DMS79 treated with DMSO at 0.1 percent for 48 hours (cell line): ENCODE results near the gene GLDC.
"Not testable (repeated sequence)": the region's sequence is repeated elsewhere in the genome, so short reads cannot be mapped to it uniquely, and the experiment has no call there.

Source experiments
- DNase-seq: peaks from one replicate; lab custom pipeline; 2025; lab: John Stamatoyannopoulos, UW

GLDC gene

DNA sequence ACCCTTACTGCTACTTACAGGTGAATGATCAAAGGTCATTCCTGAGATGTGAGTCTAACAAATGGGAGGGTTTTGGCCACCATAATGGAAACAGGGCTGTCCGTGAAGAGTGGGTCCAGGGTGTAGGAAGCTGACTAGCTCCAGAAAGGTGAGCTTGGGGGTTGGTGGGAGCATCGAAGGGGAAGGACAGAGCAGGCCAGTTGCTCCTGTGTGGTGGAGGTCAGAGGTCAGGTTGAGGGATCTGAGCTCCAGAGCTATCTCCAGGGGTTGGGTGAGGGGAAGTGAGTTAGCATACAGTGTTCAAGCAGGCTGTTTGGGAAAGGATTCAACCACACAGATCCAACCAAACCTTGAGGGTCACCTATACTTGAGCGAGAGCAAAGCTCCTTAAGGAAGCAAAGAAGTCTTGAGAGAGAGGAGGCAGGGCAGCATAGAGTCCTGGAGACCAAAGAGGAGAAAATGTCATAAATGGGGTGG lies 18.7 kb upstream of the GLDC start:
- DNase-seq = no peak

DNA sequence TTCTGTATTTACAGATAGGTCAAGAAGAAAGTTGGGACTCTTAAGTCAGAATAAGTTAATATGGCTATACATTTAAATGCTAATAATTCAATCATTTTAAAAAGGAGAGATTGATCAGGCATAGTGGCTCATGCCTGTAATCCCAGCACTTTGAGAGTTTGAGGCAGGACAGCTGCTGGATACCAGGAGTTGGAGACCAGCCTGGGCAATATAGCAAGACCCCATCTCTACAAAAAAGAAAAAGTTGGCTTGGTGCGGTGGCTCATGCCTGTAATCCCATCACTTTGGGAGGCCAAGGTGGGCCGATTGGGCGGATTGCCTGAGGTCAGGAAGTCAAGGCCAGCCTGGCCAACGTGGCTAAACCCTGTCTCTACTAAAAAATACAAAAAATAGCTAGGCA lies 15.0 kb upstream of the GLDC start:
- no peak for DNase-seq

DNA sequence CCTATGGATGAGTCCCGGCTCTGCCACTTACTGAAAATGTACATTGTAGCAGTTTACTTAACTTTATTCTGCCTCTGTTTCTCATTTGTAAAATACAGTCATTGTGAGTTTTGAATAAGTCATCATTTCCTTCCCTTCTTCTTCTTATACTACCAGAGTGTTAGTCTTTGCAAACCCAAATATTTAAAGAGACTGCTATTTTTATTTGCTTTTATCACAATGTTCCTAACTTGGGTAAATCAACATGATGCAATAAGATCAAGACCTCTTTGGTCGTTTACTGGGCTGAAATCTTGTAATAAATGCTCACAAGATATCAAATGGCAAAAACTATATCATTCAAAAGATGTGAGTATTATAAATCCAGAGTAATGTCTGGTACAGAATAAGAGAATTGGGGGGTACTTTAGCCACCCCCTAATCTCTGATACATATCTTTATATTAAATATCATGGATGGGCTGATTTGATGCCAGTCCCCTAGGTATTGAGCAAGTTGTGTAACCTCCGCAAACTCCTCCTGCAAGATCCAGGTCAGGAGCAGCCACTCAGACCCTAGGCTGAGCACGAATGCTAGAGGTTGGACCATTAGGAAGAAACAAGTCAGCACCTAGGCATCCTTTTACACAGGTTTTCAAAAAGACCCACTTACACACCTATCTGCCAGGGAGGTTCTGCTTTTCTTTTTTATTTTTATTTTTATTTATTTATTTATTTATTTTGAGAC lies 13.3 kb upstream of the GLDC start:
- no peak for DNase-seq

DNA sequence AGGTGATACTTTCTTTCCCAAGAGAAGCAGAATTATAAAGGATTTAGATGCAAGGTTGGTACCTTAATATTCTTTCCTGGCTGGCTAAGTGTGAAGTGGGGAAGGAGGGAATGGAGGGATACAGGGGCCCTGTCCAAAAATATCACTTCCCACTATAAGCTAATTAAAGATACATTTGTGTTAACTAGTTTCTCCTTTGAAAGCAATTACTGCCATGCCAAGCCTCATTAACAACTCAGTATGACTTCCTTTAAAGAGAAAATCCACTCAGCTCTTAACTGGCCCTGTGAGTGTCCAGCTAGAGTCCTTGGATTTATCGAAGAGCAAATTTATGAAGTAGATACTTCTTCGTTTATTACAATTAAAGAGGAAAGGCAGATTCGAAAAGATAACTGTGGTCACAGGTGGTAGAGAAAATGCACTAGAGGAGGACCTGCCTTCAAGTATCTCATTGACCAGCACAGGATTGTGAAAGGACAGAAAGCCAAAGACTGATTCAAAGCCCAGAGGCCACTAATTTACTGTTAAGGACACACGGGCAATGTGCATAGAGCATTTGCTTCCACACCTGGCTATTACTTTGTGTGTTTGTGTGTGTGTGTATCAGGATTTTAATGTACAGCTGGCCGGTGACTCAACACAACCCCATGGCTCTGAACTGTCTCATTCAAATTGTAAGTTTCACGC lies 11.2 kb upstream of the GLDC start:
- DNase-seq = no peak

DNA sequence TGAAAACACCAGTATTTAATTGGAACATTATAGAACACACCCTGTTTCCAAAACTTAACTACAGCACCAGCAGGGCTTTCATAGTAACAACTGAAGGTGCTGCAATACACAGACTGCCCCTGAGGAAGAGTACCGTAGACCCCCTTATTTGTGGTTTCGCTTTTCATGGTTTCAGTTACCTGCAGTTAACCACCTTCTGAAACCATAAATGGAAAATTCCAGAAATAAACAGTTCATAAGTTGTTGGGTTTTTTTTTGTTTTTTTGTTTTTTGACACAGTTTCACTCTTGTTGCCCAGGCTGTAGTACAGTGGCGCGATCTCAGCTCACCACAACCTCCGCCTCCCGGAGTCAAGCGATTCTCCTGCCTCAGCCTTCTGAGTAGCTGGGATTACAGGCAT lies 9.5 kb upstream of the GLDC start:
- DNase-seq = no peak

DNA sequence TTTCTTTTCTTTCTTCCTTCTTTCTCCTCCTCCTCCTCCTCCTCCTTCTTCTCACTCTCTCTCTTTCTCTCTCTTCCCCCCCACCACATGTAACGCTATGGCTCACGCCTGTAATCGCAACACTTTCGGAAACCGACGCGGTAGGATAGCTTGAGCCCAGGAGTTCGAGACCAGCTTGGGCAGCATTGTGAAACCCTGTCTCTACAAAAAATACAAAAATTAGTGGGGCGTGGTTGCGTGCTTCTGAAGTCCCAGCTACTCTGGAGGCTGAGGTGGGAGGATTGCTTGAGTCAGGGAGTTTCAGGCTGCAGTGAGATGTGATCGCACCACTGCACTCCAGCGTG lies 736 bp upstream of the GLDC start:
- DNase-seq = no peak

DNA sequence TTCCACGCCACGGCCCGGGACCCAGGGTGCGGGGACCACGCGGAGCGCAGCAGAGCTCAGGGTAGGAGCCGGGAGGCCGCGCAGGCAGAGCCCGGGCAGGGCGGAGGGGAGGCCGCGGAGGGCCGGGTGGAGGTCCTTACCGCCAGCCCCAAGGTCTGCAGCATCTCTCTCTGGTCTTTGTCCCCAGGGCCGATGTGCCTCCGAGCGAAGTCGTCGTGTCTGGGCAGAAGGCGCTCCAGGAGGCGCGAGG lies 499 bp downstream of the GLDC start:
- peak; percentile 17 for DNase-seq

DNA sequence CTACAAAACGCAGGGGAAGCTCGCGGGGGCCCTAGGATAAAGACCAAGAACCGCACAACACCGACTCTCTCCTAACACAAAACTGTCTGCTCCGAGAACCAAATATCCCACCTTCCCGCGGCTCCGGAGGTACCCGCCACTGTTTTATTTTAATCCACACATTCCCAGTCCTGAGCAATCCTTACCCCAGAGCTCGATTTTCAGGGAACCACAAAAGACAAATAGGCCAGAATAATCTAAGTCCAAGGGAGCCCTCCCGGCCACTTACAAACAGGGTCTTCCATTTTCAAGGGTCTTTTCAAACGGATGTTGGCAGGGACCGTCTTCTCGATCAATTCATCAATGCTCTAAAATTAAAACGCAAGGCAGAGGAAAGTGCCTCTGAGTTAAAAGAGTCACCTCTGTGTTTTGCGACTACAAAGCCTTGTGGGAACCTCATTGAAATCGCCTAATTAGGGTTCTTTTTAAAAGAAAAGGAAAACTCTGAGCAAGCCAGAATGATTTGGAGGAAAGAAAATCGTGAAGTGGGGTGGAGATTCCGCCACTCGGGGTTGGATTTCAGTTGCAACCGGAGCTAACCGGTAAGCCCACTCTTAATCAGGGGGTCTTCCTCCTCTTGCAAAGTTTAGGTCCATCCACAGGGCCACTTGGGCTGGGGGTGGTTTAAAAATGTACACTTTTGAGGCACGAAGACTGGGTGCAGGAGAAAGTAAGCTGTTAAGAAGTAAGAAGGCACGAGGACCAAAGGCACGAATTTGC lies 1.0 kb downstream of the GLDC start:
- no peak for DNase-seq

DNA sequence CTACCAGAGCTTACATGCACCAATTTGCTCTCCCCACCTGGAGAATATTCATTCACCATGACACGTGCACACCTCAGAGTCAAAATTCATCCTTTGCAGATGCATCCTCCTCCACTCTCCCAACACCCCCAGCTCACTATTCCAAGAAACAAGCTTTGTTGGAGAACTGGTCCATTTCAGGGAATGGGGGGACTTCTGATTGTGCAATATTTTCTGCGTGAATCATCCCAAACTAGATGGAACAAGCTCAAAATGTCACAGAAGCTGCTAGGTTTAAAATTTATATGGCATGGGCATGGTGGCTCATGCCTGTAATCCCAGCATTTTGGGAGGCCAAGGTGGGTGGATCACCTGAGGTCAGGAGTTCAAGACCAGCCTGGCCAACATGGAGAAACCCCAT lies 3.6 kb downstream of the GLDC start:
- DNase-seq = no peak

DNA sequence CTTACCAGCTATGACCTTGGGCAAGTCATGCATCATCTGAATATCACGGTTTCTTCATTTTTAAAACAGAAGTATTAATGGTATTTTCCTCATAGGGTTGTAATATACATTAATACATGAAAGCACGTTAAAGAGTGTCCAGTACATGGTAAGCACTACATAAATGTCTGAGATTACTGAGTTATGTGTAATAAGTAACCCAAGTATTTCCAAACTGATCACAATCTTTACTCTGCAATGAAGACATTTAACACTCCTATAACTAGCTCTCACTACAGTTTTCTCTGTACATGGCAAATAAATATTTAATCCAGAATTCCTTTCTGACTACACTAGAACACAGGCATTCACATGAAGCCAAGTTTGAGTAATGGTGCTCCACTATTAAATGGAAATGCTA lies 4.0 kb downstream of the GLDC start:
- DNase-seq = no peak

DNA sequence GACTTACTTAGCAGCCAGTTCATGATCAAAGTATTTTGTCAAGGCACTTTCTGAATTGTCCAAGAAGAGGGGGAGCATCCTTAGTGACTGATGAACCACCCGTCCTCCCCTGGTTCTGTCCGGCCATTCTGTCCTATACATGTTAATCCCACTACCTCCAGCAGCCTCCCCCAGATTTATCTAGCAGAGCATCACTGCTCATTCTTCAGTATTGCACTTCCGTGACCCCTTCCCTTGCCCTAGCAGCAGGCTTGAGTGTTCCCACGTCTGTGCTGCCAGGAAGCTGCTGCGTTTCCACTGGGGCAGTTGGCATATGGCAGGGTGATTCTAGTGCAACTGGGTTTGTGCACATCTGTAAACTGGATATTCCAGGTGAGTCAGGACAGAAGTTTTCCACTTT lies 4.5 kb downstream of the GLDC start:
- no peak for DNase-seq

DNA sequence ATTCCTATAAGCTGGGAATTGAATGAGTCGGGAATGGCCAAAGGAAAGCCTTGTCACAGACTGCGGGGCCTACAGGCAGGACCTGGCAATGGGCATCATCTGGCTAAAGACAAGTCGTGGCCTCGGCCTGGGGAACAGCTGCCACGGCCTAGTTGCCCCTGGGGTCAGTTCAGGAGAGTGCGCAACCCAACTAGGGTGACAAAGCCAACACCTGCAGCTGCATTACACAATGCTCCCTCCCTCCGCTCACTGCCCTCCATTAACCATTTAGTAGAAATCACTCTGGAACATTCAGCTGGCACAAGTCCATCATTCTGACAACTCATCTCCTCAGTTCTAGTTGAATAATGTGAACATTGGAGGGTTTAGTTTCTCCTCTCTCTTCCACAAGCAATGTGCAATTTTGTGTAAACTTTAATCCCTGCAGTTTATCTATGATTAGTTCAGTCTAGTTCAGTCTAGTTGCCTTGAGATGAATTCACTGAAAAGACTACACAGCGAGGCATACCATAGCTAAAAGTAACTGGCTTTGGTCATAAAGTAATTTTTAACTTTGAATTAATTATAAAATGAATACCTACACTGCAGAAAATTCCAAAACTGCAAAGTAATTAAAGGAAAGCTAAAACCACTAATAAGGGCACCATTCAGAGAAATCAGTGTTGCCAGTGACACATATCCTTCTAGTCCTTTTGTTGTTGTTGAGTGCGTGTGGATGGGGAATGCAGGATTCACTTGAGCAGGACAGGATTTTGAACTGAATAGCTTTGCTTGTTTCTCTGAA lies 5.1 kb downstream of the GLDC start:
- DNase-seq = no peak

DNA sequence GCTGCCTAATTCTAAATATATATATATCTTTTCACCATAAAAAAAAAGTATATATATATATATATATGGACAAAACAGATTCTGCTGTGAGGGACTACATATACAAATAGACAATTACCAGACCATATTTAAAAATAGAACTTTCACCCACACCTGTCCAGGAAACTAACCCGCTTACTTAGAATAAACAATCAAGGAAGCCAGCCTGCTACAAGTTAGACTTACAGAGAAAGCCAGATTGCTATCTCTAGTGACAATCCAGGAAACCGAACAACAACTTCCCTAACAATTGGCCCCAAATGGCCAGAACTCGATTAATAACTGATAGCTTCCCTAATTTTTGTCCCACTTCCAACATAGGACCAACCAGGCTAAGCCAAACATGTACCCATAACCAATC lies 5.9 kb downstream of the GLDC start:
- no peak for DNase-seq

DNA sequence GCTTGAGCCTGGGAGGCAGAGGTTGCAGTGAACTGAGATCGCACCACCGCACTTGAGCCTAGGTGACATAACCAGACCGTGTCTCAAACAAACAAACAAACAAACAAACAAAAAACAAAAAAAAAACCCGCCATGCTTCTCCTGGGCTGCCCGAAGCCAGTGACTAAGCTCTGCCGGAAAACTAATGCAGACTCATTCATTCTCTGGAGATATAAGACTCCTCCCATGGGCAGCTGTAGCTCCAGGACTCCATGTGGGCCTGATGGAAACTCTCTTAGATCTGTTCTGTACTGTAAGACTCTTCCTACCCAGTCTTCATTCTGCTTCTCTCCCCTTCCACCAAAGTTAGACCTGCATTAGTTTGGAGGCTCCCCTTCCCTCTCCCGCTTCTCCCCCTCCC lies 11.1 kb downstream of the GLDC start:
- no peak for DNase-seq

DNA sequence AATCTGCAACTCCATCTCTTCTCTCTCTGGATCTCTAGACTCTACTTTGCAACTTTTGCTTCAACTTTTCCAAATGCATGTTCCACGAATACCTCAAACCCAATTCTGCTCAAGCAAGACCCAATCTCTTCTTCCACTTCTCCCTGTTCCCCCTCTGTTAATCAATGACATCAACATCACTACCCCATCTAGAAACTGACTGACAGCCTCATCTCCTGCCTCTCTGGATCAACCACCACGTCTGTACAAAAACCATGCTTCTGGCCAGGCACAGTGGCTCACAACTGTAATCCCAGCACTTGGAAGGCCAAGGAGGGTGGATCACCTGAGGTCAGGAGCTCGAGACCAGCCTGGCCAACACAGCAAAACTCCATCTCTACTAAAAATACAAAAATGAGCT lies 12.2 kb downstream of the GLDC start:
- DNase-seq = no peak

DNA sequence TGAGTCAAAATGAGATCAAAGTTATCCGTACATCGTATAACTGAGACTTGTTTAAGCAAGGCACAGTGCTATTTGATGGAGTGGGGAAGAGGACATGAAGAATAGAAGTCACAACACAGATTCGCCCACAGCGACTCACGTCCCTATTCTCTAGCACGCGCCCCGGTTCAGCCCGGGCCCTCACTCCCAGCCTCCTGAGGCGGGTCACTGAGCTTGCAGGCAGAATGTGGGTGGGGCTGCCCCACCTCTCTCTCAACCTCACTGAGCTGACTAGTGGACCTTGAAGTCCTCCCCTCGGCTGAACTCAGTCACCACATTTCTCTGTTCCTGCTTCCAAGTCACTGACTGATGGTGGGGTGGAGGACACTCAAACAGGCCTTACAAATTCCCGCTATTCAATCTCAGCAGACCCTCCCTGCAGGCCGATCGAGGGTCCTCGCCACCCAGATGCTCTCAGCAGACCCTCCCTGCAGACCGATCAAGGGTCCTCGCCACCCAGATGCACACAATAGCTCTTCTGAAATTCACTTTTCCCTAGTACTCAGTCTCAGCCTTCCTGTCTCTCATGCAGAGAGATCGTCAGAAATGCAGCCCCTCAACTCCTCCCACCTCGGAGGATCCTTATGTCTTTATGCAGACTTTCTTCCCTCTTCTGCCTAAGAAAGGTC lies 12.9 kb downstream of the GLDC start:
- no peak for DNase-seq

DNA sequence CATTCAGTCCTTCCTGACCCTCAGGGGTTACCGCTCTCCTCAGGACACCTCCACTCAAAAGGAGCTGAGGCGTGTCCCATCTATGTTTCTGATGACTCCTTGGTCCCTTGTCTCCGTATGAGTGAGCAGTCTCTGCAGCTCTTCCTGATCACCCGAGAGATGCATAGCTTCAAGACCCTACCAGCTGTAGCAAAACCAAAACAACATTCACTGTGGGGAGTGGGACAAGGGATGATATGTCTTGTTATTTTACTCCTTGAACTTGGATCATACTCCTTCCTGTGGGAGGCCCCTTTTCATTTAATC lies 14.4 kb downstream of the GLDC start:
- DNase-seq = no peak

DNA sequence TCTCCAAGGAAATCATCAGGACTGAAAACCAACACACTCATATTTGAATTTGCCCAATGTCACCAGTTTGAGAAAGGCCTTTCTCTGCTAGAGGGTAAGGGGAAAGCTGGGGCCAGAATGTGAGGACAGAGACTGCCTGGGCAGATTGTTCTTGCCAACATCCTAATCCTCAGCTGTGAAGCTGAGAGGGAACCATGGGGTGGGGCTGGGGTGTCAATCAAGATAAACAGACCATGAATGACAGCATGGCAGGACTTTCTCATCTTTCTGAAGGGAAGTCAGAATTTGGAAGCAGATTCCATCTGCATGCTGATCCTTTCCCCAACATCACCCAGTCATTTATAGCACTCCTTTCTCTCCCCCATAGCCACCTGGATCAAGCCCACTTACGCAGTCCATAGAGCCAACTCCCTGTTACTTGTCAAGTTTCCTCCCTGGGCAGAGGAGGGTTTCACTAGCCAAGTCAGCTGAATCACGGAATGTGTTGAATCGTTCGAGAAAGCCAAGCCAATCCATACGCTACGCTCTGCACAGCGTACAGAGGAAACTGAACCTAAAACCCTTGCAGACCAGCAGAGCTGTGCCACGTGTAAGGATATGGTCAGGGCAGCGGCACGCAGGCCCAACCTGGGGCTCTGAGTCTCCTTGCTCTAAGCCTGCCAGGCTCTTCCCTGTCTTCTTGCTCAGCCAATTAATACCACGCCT lies 14.9 kb downstream of the GLDC start:
- DNase-seq = no peak

DNA sequence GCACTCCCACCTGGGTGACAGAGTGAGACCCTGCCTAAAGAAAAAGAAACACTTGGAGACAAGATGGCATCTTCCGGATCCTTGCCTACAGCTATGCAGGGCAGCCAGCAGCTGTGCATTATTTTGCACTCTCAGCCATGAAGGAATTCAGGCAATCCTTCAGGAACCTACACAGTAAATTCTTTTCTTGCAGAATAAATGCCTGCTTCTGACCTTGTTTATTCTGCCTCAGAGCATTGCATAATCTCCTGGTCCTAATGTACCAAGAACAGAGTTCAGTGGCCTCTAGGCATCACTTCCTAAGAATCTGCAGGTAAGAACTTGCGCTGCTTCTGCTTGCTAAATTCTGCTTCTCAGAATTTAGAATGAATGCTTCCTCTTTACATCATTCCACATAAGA lies 16.8 kb downstream of the GLDC start:
- no peak for DNase-seq

DNA sequence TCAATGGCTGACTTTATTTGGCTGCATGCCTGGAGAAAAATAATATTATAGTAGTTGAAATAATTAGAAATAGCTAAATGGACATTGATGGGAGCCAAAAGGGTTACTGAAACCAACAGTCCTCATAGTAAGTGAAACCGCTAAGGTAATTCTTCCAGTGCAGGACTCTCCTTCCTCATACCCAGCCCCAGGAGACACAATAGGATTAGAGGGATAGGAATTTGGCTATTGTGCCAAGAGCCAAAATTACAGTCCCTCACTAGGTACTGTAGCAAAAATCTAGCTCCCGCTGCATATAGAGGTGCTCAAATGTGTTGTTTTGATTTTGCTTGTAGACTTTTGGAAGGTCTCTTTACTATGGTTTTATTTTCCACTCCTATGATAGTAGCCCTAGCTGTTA lies 20.2 kb downstream of the GLDC start:
- DNase-seq = no peak

DNA sequence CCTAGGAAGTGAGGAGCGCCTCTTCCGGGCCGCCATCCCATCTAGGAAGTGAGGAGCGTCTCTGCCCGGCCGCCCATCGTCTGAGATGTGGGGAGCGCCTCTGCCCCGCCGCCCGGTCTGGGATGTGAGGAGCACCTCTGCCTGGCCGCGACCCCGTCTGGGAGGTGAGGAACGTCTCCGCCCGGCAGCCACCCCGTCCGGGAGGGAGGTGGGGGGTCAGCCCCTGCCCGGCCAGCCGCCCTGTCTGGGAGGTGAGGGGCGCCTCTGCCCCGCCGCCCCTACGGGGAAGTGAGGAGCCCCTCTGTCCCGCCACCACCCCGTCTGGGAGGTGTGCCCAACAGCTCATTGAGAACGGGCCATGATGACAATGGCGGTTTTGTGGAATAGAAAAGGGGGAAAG lies 22.7 kb downstream of the GLDC start:
- not testable (repeated sequence) for DNase-seq

DNA sequence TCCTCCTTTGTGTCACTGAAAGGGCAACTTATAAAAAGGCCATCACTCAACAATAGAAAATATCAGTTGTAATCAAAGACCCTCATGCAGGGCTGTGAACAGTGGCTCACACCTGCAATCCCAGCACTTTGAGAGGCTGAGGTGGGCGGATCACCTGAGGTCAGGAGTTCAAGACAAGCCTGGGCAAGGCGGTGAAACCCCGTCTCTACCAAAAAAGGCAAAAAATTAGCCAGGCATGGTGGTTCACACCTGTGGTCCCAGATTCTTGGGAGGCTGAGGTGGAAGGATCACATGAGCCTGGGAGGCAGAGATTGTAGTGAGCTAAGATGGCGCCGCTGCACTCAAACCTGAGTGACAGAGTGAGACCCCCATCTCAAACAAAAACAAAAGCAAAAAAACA lies 24.7 kb downstream of the GLDC start:
- DNase-seq = no peak
